ENCODE measurements around the gene TNS3. TPM values are rescaled to one million over a fixed set of nuclear protein-coding genes. Genes with fewer than 3 reads are reported as not detected.
A peak's percentile ranks its signal among the peaks of the same experiment; 100 is the strongest.

Gene TNS3
- total and polyA plus RNA-seq, 2 of the 13 experiments (the other 11 are each of a cell fraction or from before 2014, with no cell fraction given), result 52.9 to 55.7 TPM

GRCh38 chr7:47514367-47514766 lies 67.5 kb downstream of the TNS3 start:
- no peak for TF ChIP-seq MXI1 (IDR thresholded peaks at IDR 0.05; ENCODE audit: borderline replicate concordance, low read depth, low read length)
- TF ChIP-seq ZNF687 (CRISPR knock-in tag; IDR thresholded peaks at IDR 0.05), result no peak
- TF ChIP-seq CREB1 (IDR thresholded peaks at IDR 0.05), result no peak
- no peak for TF ChIP-seq CREB1 (CRISPR knock-in tag; IDR thresholded peaks at IDR 0.05)
- TF ChIP-seq MAZ (IDR thresholded peaks at IDR 0.05; ENCODE audit: borderline replicate concordance, low read depth, low read length), result no peak
- no peak for TF ChIP-seq MAZ (CRISPR knock-in tag; IDR thresholded peaks at IDR 0.05; ENCODE audit: low read depth)
- TF ChIP-seq WIZ (CRISPR knock-in tag; IDR thresholded peaks at IDR 0.05), result no peak
- no peak for TF ChIP-seq ZSCAN31 (CRISPR knock-in tag; IDR thresholded peaks at IDR 0.05; ENCODE audit: low read depth)
- TF ChIP-seq PHF5A (CRISPR knock-in tag; IDR thresholded peaks at IDR 0.05; ENCODE audit: low read depth, unreplicated experiment), result no peak
- no peak for TF ChIP-seq ZFX (CRISPR knock-in tag; IDR thresholded peaks at IDR 0.05; ENCODE audit: low read depth)
- TF ChIP-seq CHCHD3 (CRISPR knock-in tag; IDR thresholded peaks at IDR 0.05), result no peak
- TF ChIP-seq NR1H2 (CRISPR knock-in tag; IDR thresholded peaks at IDR 0.05; ENCODE audit: borderline replicate concordance, low read depth), result no peak
- no peak for TF ChIP-seq HOMEZ (CRISPR knock-in tag; IDR thresholded peaks at IDR 0.05; ENCODE audit: low read depth)
- TF ChIP-seq MZF1 (CRISPR knock-in tag; IDR thresholded peaks at IDR 0.05; ENCODE audit: borderline replicate concordance), result no peak
- no peak for TF ChIP-seq ZBTB37 (CRISPR knock-in tag; IDR thresholded peaks at IDR 0.05)
- TF ChIP-seq ZNF776 (CRISPR knock-in tag; IDR thresholded peaks at IDR 0.05), result no peak
- Histone ChIP-seq H3K27ac (ENCODE audit: extremely low read length, insufficient read depth, low read length) (peak overlapping the region; percentile 25), H3K36me3 (replicated peaks in 1 of 2; ENCODE audit: control insufficient read depth in 1 of 2, insufficient read depth in 2 of 2, low read length in 2 of 2) (peaks cover 16 to 57% of the 10 kb centered on the region in 2 experiments), H3K79me2 (ENCODE audit: insufficient read depth, low read length) (peaks cover 94% of the 10 kb centered on the region), H4K20me1 (ENCODE audit: insufficient read depth, low read length) (peaks cover 52% of the 10 kb centered on the region), H2AFZ (ENCODE audit: low read length) (no peak overlapping the region), H3K4me3 (replicated peaks in 1 of 3; ENCODE audit: insufficient read depth in 1 of 3, low read depth in 2 of 3, low read length in 3 of 3) (no peak overlapping the region), H3K9me3 (ENCODE audit: low read length) (no peaks in the 10 kb centered on the region), H3K4me2 (ENCODE audit: low read depth, low read length) (no peak overlapping the region), H3K9ac (ENCODE audit: insufficient read depth, low read depth, low read length) (no peak overlapping the region), H3K27me3 (ENCODE audit: control insufficient read depth in 1 of 2, insufficient read depth in 2 of 2, low read length in 2 of 2) (no peaks in the 10 kb centered on the region), H3K4me1 (ENCODE audit: insufficient read depth, low read length) (peaks cover 79% of the 10 kb centered on the region)
- in situ Hi-C loops (cut with HindIII; ENCODE audit: extremely low pct_ligation_motif_present, low pct_unique_long_range_greater_than_20kb), result no loop called here
- ChIA-PET POLR2A (interaction anchor here (1.1 to 1.4 kb wide), 2 partner anchors 38 to 39 kb away, joined by 3 to 5 read pairs; no protein-coding TSS in a partner anchor), CTCF (ENCODE audit: low intra/inter-chr PET ratio, low total read pairs) (no interaction called here)
- FAIRE-seq (no peak), ATAC-seq (no peak), DNase-seq (ENCODE audit: low spot score) (no peak)
- intact Hi-C loops (cut with micrococcal nuclease; ENCODE audit: unreplicated experiment), result loop anchor here (5.0 kb wide), 1 partner anchor 37 kb away; no protein-coding TSS in a partner anchor
- 94% methylated on average over 4 of the region's 4 CpGs for WGBS (ENCODE audit: low lambda C conversion rate)
- BruUV-seq (replicated peaks), result TSS peak; percentile 13

Data from HepG2 (cell line).